Activated CD8-positive, alpha-beta memory T cell treated with anti-CD3 and anti-CD28 coated beads, Interleukin-2, amount 50 U/mL, for 24 hours (primary cell): Measurements from ENCODE around the gene RAB11B.
A peak's percentile ranks its signal among the peaks of the same experiment; 100 is the strongest.
"Not testable (repeated sequence)": the region's sequence is repeated elsewhere in the genome, so short reads cannot be mapped to it uniquely, and the experiment has no call there.

Experiments
- DNase-seq: peaks from one replicate; pipeline ENCODE4 v3.0.0-alpha.2; 2020; ENCODE audit errors: extremely low read depth

RAB11B gene

GRCh38 chr19:8393871-8394250, 3.7 kb downstream of the RAB11B start:
- no peak for DNase-seq

- DNase-seq, result no peak
Observed at GRCh38 chr19:8395621-8396082, 5.5 kb downstream of the RAB11B start.

- no peak for DNase-seq
Observed at GRCh38 chr19:8396185-8396562, 6.0 kb downstream of the RAB11B start.

DNA sequence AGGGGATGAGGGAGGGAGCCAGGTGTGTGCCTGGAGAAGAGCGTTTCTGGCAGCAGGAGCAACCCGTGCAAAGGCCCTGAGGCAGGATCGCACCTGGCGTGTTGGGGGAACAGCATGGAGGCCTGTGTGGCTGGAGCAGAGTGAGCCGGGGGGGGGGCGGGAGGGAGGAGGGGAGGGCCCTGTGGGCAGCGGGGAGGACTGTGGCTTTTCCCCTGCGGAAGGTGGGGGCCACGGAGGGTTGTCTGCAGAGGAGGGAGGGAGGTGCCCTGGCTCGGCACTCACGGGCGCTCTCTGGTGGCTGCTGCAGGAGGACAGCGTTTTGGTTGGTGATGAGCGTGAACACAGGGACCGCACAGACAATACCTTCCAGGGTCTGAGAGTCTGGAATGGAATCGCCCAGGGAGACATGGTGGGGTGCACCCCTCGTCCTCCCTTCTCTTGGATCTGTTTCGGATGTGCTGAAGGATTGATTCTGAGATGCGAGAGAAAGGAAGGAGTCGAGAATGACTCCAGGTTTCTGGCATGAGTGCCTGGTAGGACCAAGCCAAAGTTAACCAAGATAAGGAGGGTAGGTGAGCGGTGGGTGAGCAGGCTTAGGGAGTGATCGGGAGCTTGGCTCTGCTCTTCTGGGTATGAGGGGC, 6.5 kb downstream of the RAB11B start:
- peak; percentile 31 for DNase-seq

DNA sequence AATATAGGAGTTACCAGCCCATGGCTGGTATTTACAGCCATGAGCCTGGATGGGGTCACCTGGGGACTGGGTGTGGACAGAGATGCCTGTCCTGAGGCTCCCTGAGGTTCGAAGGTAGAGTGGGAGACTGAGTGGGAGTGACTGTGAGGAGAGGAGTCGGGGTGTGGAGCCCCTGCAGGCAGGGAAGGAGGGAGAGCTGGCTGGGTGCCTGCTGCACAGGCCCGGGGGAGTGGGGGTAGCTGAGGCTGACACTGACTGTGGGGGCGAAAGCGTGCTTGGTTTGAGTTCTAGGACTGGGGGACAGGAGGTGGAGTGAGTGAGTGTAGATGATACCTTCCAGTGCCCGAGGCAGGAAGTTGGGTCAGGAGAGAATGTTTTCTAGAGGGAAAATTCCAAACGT, 7.1 kb downstream of the RAB11B start:
- DNase-seq, result no peak

- DNase-seq, result no peak
Observed at GRCh38 chr19:8397746-8398310, 7.7 kb downstream of the RAB11B start.

DNA sequence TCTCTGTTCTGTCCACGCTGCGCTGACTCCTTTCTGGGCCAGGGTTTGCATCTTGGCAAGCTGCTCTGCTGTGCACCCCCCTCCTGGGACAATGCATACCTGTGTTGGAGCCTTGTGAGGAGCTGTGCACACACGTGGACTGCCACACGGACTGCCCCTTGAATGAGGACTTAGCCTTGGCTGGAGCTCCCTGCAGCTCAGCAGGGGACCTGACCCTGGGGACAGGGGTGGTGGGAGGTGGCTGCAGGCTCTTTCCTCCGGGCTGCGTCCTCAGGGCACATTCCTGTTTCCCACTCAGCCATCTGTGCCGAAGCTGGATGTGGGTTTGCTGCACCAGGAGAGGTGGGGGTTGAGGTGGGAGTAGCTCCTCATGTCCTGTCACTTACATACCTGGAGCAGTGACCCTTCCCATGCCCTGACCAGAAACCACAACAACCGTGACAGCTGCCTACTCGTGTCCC, 8.2 kb downstream of the RAB11B start:
- DNase-seq, result no peak

- no peak for DNase-seq
Observed at GRCh38 chr19:8399681-8400188, 9.6 kb downstream of the RAB11B start.

GRCh38 chr19:8401981-8402411, 11.8 kb downstream of the RAB11B start:
- no peak for DNase-seq

GRCh38 chr19:8403098-8403819, 13.1 kb downstream of the RAB11B start:
- no peak for DNase-seq

- no peak for DNase-seq
Observed at GRCh38 chr19:8403820-8404109, 13.6 kb downstream of the RAB11B start.

- DNase-seq, result no peak
Observed at GRCh38 chr19:8404391-8405151, 14.4 kb downstream of the RAB11B start.

GRCh38 chr19:8410718-8411117, 20.6 kb downstream of the RAB11B start:
- not testable (repeated sequence) for DNase-seq

DNA sequence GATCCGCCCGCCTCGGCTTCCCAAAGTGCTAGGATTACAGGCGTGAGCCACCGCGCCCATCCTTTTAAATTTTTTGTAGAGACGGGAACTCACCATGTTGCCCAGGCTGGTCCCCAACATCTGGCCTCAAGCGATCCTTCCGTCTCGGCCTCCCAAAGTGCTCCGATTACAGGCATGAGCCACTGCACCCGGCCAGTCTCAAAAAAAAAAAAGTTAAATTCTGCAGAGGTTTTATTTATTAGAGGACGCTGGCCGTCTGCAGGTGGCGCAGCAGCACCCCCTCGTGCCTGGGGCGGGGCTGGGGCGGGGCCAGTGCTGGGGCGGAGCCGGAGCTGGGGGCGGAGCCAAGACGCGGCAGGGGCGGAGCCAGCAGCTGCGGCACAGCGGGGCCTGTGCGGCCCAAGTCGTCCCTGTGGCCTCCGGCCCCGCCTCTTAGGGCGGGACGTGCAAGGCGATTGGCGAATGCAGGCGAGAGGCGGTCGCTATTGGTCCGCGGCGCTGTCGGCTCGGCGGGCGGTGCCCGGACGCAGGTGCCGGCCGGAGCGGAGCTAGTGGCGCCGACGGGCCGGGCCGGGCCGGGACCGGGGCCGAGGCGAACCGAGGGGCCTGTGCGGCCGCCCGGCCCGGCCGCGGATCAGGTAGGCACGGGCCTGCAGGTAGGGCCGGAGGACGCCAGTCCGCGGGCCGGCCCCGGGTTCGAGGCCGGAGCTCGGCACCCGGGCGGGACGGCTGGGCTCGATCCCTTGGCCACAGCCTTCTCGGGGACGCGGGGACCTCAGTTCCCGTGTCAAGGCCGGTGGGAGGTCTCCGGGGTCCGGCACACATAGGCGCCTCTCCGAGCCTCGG, 22.8 kb downstream of the RAB11B start, which contains the start of gene MARCHF2:
Gene MARCHF2, plus strand, starts transcription at position 523 of the 846 bp plus-strand sequence. CDS start 8,536 bp downstream, outside the sequence.
- DNase-seq, result peak; percentile 86

- no peak for DNase-seq
Observed at GRCh38 chr19:8413629-8413995, 23.5 kb downstream of the RAB11B start.

- no peak for DNase-seq
Observed at GRCh38 chr19:8416796-8417195, 26.6 kb downstream of the RAB11B start.

- no peak for DNase-seq
Observed at GRCh38 chr19:8421484-8422461, 31.6 kb downstream of the RAB11B start.

DNA sequence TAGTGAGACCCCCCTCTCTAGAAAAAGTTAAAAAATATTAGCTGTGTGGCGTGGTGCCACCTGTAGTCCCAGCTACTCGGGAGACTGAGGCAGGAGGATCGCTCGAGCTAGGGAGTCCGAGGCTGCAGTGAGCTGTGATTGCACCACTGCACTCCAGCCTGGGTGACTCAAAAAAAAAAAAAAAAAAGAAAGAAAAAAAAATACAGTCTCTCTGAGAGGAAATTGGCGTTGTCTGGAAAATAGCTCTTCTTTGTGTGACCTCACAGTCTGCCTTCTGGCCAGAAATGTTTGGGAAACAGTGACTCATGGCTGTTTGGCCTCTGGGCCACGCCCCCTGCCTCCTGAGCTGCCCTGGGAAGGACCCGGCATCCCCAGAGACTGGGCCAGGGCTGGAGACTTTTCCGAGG, 33.7 kb downstream of the RAB11B start:
- DNase-seq, result no peak

- DNase-seq, result not testable (repeated sequence)
Observed at GRCh38 chr19:8425331-8425730, 35.2 kb downstream of the RAB11B start.

- no peak for DNase-seq
Observed at GRCh38 chr19:8426283-8426682, 36.1 kb downstream of the RAB11B start.
